HEK293 (cell line): ENCODE measurements around the gene COL4A1.

ENCODE experiments used
- KLF9 ChIP-seq: fragments of 450-650 bp; formaldehyde crosslinking; IDR thresholded peaks from 2 replicates; pipeline ENCODE4 v1.5.1; 2016; ENCODE audit warnings: missing biosample characterization, missing genetic modification characterization, low read depth
- SP2 ChIP-seq: fragments of 450-650 bp; formaldehyde crosslinking; IDR thresholded peaks from 2 replicates; pipeline ENCODE4 v1.5.1; 2016; ENCODE audit warnings: missing biosample characterization, missing genetic modification characterization
- TF ChIP-seq, protein P1 (sequence below): fragments of 450-650 bp; formaldehyde crosslinking; IDR thresholded peaks from 2 replicates; pipeline ENCODE4 v1.5.1; 2016; ENCODE audit warnings: missing biosample characterization, missing genetic modification characterization
- TF ChIP-seq, protein P2 (sequence below): fragments of 450-650 bp; formaldehyde crosslinking; IDR thresholded peaks from 2 replicates; pipeline ENCODE4 v1.5.1; 2016; ENCODE audit warnings: missing biosample characterization, missing genetic modification characterization
- TF ChIP-seq, protein P3 (sequence below): IDR thresholded peaks from 2 replicates; pipeline ENCODE4 v1.6.1; 2011; ENCODE audit warnings: mild to moderate bottlenecking, low read depth, low read length, borderline replicate concordance
- TF ChIP-seq, protein P4 (sequence below): fragments of 450-650 bp; formaldehyde crosslinking; IDR thresholded peaks from 2 replicates; pipeline ENCODE4 v1.5.1; 2016; ENCODE audit warnings: missing biosample characterization, missing genetic modification characterization
- TF ChIP-seq, protein P5 (sequence below): fragments of 450-650 bp; formaldehyde crosslinking; IDR thresholded peaks from 2 replicates; pipeline ENCODE4 v1.5.1; 2016; ENCODE audit warnings: missing biosample characterization, missing genetic modification characterization, borderline replicate concordance
- TF ChIP-seq, protein P6 (sequence below): fragments of 450-650 bp; formaldehyde crosslinking; IDR thresholded peaks from 2 replicates; pipeline ENCODE4 v1.5.1; 2016; ENCODE audit warnings: missing biosample characterization, missing genetic modification characterization
- TF ChIP-seq, protein P7 (sequence below): fragments of 450-650 bp; formaldehyde crosslinking; IDR thresholded peaks from 2 replicates; pipeline ENCODE4 v1.5.1; 2017; ENCODE audit warnings: missing biosample characterization, missing genetic modification characterization
- TF ChIP-seq, protein P8 (sequence below): fragments of 450-650 bp; formaldehyde crosslinking; IDR thresholded peaks from 2 replicates; pipeline ENCODE4 v1.5.1; 2016; ENCODE audit warnings: missing biosample characterization, missing genetic modification characterization

DNA sequence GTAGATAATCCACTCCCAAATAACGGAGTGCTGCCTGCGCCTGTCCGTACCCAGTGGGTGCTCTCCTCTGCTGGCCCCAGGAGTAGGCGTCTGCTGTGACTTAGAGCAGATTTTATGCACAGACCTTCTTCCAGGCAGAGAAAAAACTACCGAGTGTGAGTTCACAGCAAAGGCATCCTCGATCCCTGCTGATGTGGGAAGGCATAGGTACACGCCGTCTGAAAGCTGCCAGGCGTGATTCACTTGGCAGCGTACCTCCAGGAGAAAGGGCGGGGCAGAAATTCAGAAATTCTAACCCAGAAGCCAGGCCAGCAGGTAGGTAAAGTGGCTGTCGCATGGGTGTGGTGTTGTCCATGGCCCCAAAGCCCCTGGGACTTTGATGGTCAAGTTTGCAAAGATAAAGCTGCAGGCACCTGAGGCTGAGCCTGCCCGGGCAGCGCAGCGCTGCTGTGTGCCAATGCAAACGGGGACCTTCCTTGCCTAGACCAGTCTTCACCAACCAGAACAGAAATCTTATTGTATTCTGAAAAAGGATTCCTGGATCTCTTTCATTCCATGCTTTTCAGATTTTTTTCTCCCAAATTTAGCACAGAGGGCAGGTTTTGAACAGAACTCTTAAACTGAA is 36.4 kb upstream of the COL4A1 start:
- TF ChIP-seq KLF9 (tag by site-specific recombination) (no peak), SP2 (tag by site-specific recombination) (no peak)
- TF ChIP-seq, protein P1, sequence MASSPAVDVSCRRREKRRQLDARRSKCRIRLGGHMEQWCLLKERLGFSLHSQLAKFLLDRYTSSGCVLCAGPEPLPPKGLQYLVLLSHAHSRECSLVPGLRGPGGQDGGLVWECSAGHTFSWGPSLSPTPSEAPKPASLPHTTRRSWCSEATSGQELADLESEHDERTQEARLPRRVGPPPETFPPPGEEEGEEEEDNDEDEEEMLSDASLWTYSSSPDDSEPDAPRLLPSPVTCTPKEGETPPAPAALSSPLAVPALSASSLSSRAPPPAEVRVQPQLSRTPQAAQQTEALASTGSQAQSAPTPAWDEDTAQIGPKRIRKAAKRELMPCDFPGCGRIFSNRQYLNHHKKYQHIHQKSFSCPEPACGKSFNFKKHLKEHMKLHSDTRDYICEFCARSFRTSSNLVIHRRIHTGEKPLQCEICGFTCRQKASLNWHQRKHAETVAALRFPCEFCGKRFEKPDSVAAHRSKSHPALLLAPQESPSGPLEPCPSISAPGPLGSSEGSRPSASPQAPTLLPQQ (tag by site-specific recombination) = no peak
- TF ChIP-seq, protein P2, sequence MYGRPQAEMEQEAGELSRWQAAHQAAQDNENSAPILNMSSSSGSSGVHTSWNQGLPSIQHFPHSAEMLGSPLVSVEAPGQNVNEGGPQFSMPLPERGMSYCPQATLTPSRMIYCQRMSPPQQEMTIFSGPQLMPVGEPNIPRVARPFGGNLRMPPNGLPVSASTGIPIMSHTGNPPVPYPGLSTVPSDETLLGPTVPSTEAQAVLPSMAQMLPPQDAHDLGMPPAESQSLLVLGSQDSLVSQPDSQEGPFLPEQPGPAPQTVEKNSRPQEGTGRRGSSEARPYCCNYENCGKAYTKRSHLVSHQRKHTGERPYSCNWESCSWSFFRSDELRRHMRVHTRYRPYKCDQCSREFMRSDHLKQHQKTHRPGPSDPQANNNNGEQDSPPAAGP (tag by site-specific recombination) = no peak
- TF ChIP-seq, protein P3, sequence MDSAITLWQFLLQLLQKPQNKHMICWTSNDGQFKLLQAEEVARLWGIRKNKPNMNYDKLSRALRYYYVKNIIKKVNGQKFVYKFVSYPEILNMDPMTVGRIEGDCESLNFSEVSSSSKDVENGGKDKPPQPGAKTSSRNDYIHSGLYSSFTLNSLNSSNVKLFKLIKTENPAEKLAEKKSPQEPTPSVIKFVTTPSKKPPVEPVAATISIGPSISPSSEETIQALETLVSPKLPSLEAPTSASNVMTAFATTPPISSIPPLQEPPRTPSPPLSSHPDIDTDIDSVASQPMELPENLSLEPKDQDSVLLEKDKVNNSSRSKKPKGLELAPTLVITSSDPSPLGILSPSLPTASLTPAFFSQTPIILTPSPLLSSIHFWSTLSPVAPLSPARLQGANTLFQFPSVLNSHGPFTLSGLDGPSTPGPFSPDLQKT = no peak
- TF ChIP-seq, protein P4, sequence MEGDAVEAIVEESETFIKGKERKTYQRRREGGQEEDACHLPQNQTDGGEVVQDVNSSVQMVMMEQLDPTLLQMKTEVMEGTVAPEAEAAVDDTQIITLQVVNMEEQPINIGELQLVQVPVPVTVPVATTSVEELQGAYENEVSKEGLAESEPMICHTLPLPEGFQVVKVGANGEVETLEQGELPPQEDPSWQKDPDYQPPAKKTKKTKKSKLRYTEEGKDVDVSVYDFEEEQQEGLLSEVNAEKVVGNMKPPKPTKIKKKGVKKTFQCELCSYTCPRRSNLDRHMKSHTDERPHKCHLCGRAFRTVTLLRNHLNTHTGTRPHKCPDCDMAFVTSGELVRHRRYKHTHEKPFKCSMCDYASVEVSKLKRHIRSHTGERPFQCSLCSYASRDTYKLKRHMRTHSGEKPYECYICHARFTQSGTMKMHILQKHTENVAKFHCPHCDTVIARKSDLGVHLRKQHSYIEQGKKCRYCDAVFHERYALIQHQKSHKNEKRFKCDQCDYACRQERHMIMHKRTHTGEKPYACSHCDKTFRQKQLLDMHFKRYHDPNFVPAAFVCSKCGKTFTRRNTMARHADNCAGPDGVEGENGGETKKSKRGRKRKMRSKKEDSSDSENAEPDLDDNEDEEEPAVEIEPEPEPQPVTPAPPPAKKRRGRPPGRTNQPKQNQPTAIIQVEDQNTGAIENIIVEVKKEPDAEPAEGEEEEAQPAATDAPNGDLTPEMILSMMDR = no peak
- TF ChIP-seq, protein P5, sequence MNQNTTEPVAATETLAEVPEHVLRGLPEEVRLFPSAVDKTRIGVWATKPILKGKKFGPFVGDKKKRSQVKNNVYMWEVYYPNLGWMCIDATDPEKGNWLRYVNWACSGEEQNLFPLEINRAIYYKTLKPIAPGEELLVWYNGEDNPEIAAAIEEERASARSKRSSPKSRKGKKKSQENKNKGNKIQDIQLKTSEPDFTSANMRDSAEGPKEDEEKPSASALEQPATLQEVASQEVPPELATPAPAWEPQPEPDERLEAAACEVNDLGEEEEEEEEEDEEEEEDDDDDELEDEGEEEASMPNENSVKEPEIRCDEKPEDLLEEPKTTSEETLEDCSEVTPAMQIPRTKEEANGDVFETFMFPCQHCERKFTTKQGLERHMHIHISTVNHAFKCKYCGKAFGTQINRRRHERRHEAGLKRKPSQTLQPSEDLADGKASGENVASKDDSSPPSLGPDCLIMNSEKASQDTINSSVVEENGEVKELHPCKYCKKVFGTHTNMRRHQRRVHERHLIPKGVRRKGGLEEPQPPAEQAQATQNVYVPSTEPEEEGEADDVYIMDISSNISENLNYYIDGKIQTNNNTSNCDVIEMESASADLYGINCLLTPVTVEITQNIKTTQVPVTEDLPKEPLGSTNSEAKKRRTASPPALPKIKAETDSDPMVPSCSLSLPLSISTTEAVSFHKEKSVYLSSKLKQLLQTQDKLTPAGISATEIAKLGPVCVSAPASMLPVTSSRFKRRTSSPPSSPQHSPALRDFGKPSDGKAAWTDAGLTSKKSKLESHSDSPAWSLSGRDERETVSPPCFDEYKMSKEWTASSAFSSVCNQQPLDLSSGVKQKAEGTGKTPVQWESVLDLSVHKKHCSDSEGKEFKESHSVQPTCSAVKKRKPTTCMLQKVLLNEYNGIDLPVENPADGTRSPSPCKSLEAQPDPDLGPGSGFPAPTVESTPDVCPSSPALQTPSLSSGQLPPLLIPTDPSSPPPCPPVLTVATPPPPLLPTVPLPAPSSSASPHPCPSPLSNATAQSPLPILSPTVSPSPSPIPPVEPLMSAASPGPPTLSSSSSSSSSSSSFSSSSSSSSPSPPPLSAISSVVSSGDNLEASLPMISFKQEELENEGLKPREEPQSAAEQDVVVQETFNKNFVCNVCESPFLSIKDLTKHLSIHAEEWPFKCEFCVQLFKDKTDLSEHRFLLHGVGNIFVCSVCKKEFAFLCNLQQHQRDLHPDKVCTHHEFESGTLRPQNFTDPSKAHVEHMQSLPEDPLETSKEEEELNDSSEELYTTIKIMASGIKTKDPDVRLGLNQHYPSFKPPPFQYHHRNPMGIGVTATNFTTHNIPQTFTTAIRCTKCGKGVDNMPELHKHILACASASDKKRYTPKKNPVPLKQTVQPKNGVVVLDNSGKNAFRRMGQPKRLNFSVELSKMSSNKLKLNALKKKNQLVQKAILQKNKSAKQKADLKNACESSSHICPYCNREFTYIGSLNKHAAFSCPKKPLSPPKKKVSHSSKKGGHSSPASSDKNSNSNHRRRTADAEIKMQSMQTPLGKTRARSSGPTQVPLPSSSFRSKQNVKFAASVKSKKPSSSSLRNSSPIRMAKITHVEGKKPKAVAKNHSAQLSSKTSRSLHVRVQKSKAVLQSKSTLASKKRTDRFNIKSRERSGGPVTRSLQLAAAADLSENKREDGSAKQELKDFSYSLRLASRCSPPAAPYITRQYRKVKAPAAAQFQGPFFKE = no peak
- TF ChIP-seq, protein P6, sequence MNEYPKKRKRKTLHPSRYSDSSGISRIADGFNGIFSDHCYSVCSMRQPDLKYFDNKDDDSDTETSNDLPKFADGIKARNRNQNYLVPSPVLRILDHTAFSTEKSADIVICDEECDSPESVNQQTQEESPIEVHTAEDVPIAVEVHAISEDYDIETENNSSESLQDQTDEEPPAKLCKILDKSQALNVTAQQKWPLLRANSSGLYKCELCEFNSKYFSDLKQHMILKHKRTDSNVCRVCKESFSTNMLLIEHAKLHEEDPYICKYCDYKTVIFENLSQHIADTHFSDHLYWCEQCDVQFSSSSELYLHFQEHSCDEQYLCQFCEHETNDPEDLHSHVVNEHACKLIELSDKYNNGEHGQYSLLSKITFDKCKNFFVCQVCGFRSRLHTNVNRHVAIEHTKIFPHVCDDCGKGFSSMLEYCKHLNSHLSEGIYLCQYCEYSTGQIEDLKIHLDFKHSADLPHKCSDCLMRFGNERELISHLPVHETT (tag by site-specific recombination) = no peak
- TF ChIP-seq, protein P7, sequence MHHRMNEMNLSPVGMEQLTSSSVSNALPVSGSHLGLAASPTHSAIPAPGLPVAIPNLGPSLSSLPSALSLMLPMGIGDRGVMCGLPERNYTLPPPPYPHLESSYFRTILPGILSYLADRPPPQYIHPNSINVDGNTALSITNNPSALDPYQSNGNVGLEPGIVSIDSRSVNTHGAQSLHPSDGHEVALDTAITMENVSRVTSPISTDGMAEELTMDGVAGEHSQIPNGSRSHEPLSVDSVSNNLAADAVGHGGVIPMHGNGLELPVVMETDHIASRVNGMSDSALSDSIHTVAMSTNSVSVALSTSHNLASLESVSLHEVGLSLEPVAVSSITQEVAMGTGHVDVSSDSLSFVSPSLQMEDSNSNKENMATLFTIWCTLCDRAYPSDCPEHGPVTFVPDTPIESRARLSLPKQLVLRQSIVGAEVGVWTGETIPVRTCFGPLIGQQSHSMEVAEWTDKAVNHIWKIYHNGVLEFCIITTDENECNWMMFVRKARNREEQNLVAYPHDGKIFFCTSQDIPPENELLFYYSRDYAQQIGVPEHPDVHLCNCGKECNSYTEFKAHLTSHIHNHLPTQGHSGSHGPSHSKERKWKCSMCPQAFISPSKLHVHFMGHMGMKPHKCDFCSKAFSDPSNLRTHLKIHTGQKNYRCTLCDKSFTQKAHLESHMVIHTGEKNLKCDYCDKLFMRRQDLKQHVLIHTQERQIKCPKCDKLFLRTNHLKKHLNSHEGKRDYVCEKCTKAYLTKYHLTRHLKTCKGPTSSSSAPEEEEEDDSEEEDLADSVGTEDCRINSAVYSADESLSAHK (tag by site-specific recombination) = no peak
- TF ChIP-seq, protein P8, sequence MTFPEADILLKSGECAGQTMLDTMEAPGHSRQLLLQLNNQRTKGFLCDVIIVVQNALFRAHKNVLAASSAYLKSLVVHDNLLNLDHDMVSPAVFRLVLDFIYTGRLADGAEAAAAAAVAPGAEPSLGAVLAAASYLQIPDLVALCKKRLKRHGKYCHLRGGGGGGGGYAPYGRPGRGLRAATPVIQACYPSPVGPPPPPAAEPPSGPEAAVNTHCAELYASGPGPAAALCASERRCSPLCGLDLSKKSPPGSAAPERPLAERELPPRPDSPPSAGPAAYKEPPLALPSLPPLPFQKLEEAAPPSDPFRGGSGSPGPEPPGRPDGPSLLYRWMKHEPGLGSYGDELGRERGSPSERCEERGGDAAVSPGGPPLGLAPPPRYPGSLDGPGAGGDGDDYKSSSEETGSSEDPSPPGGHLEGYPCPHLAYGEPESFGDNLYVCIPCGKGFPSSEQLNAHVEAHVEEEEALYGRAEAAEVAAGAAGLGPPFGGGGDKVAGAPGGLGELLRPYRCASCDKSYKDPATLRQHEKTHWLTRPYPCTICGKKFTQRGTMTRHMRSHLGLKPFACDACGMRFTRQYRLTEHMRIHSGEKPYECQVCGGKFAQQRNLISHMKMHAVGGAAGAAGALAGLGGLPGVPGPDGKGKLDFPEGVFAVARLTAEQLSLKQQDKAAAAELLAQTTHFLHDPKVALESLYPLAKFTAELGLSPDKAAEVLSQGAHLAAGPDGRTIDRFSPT (tag by site-specific recombination) = no peak
